ENCODE data around the gene RPL3. TPM values are rescaled to one million over a fixed set of nuclear protein-coding genes. Genes with fewer than 3 reads are reported as not detected.

The RPL3 gene
- polyA plus RNA-seq, 10 donors, result 1,869 to 3,670 (median 2,846) TPM

- DNase-seq, result peak in 1 of 3 donors; percentile 49
These were observed 52.9 kb downstream of the RPL3 start for GRCh38 chr22:39266398-39267030.

GRCh38 chr22:39265143-39265886 is 54.1 kb downstream of the RPL3 start:
- no peak for DNase-seq

- DNase-seq, result peak in 1 of 3 donors; percentile 46
These were observed 54.9 kb downstream of the RPL3 start for GRCh38 chr22:39264349-39265038.

GRCh38 chr22:39263626-39264348 is 55.6 kb downstream of the RPL3 start:
- no peak for DNase-seq

Other genes starting within 250 kb of the RPL3 start
- gene APOBEC3G, start 242.3 kb downstream of the RPL3 start, polyA plus RNA-seq (ENCODE audit: insufficient read length in 10 of 10), result 1 to 10 TPM; 2.3 to 6.5 (median 3.9) TPM
- gene APOBEC3H, start 222.4 kb downstream of the RPL3 start, polyA plus RNA-seq (ENCODE audit: insufficient read length in 10 of 10), result under 1 TPM in 1 of 10 donors, not detected in 9; 0.33 TPM
- 1 to 10 TPM; 2.7 to 4.9 (median 3.6) TPM for gene CBX7, start 166.9 kb downstream of the RPL3 start, polyA plus RNA-seq (ENCODE audit: insufficient read length in 10 of 10)
- 10 to 100 TPM; 14.6 to 23.9 (median 16.9) TPM for gene PDGFB, start 74.6 kb downstream of the RPL3 start, polyA plus RNA-seq (ENCODE audit: insufficient read length in 10 of 10)
- gene SYNGR1, start 30.4 kb upstream of the RPL3 start, polyA plus RNA-seq (ENCODE audit: insufficient read length in 10 of 10), result 10 to 100 TPM; 10.4 to 20.2 (median 13.2) TPM
- gene TAB1, start 80.2 kb upstream of the RPL3 start, polyA plus RNA-seq (ENCODE audit: insufficient read length in 10 of 10), result 10 to 100 TPM; 18.3 to 25.2 (median 21.2) TPM
- 1 to 10 TPM; 3.3 to 9.3 (median 3.9) TPM for gene MGAT3, start 137.4 kb upstream of the RPL3 start, polyA plus RNA-seq (ENCODE audit: insufficient read length in 10 of 10)
- gene MIEF1, start 182.7 kb upstream of the RPL3 start, polyA plus RNA-seq (ENCODE audit: insufficient read length in 10 of 10), result 10 to 100 TPM; 14.3 to 19.0 (median 17.0) TPM
- gene ATF4, start 200.9 kb upstream of the RPL3 start, polyA plus RNA-seq (ENCODE audit: insufficient read length in 10 of 10), result 100 to 1,000 TPM; 307 to 351 (median 325) TPM
- gene RPS19BP1, start 213.1 kb upstream of the RPL3 start, polyA plus RNA-seq (ENCODE audit: insufficient read length in 10 of 10), result 10 to 100 TPM; 41.0 to 60.0 (median 50.7) TPM